ENCODE results near the gene PRDX5. TPM values are rescaled to one million over a fixed set of nuclear protein-coding genes. Genes with fewer than 3 reads are reported as not detected.
A peak's percentile ranks its signal among the peaks of the same experiment; 100 is the strongest.
"Not testable (repeated sequence)": the region's sequence is repeated elsewhere in the genome, so short reads cannot be mapped to it uniquely, and the experiment has no call there.

Gene PRDX5
- total RNA-seq, 6 experiments from 2014 or later: 161 to 207 (median 186) TPM

DNA sequence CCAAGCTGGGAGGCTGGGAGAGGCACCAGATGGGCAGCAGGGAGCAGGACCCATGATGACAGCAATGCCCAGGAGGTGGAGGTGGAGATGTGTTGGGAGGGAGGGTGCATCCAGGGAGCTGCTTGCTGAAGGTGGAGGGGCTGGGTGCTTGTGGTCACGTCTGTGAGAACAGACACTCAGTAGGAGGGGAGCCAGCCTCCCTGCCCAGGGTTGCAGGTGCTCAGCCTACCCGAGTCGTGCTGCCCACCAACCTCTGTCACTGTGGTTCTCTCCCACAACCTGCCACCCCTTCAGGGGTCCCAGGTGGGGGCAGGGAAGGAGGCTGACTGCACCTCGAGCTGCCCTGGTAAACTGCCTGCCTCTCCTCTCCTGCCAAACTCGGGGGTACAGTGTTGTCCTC is 5.5 kb downstream of the PRDX5 start:
- Mint-ChIP-seq H3K27ac (no peak overlapping the region), H3K4me1 (ENCODE audit: low read depth) (peaks cover 15% of the 10 kb centered on the region), H3K36me3 (ENCODE audit: low read depth) (peaks cover 12% of the 10 kb centered on the region), H3K9me3 (no peaks in the 10 kb centered on the region; the same call in 1 of the 2 replicates), H3K4me3 (no peak overlapping the region), H3K27me3 (ENCODE audit: insufficient read depth) (peaks cover 4% of the 10 kb centered on the region)
- TF ChIP-seq, protein P1, sequence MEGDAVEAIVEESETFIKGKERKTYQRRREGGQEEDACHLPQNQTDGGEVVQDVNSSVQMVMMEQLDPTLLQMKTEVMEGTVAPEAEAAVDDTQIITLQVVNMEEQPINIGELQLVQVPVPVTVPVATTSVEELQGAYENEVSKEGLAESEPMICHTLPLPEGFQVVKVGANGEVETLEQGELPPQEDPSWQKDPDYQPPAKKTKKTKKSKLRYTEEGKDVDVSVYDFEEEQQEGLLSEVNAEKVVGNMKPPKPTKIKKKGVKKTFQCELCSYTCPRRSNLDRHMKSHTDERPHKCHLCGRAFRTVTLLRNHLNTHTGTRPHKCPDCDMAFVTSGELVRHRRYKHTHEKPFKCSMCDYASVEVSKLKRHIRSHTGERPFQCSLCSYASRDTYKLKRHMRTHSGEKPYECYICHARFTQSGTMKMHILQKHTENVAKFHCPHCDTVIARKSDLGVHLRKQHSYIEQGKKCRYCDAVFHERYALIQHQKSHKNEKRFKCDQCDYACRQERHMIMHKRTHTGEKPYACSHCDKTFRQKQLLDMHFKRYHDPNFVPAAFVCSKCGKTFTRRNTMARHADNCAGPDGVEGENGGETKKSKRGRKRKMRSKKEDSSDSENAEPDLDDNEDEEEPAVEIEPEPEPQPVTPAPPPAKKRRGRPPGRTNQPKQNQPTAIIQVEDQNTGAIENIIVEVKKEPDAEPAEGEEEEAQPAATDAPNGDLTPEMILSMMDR (IDR thresholded peaks at IDR 0.05): no peak
- DNase-seq: no peak

DNA sequence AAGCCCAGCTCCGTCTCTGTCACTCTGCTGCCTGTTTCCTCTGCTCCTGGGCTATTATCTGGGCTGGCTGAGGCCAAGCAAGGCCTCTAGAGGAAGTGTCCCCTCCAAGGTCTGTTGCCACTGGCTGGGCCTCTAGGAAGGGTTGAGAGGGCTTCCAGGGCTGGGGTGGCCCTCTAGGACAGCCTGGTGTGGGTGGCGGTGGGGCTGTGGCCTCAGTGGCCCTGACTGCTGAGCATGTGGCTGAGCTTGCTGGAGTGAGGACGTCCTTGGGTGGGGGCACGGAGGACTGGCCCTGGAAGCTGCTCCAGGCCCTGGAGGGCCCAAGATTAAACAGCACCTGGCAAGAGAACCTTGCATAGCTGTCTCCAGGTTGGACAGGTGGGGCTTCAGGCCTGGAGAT is 6.1 kb downstream of the PRDX5 start:
- H3K9me3 Mint-ChIP-seq; H3K27ac Mint-ChIP-seq; H3K4me3 Mint-ChIP-seq; H3K27me3 Mint-ChIP-seq (ENCODE audit: insufficient read depth); DNase-seq: not testable (repeated sequence)
- Mint-ChIP-seq H3K36me3 (ENCODE audit: low read depth) (peaks cover 12% of the 10 kb centered on the region), H3K4me1 (ENCODE audit: low read depth) (peaks cover 12% of the 10 kb centered on the region)

DNA sequence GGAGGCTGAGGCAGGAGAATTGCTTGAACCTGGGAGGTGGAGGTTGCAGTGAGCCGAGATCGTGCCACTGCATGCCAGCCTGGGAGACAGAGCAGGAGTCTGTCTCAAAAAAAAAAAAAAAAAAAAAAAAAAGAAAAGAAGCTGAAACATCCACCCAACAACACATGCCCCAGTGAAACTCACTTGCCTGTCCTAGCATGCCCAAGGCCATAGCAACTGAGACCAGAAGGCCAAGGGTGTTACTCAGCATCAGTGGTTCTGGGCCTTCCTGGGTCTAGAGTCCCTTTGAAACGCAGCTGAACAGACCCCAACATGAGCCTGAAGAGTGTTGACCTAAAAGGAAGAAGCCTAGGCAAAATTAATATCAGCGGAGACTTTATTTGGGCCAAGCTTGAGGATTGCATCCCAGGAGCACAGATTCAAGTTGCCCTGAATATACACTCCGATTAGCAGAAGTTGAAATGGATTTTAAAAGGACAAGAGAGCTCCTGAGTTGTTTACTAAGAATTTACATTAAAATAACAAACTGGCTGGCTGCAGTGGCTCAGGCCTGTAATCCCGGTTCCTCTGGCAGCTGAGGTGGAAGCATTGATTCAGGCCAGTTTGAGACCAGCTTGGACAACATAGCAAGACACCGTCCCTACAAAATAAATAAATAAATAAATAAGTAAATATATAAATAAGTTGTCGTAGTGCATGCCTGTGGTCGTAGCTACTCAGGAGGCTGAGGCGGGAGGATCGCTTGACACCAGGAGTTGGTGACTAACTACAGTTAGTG is 7.0 kb downstream of the PRDX5 start:
- DNase-seq: no peak
- peaks cover 6% of the 10 kb centered on the region for H3K4me1 Mint-ChIP-seq (ENCODE audit: low read depth)

DNA sequence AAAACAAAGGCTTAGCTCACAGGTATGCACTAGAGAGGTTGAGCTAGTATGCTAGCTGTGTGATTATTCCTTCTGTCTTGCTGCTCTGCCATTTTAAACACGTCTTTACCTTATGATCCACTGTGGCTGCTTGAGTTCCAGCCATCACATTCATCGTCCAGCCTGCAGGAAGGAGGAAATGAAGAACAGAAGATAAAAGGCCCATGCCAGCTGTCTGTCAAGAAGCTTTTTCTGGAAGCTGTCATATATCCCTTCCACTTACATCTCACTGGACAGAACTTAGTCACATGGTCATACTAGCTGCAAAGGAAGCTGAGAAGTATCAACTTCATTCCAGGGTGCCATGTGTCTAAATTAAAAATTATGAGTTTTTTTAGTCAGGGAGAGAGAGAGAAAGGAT is 9.5 kb downstream of the PRDX5 start:
- H3K27ac Mint-ChIP-seq: no peak overlapping the region
- H3K4me3 Mint-ChIP-seq: no peak overlapping the region
- DNase-seq: no peak
- TF ChIP-seq, protein P1 (IDR thresholded peaks at IDR 0.05): no peak
- H3K27me3 Mint-ChIP-seq (ENCODE audit: insufficient read depth): peaks cover 6% of the 10 kb centered on the region
- H3K9me3 Mint-ChIP-seq: no peaks in the 10 kb centered on the region; the same call in 1 of the 2 replicates
- no peaks in the 10 kb centered on the region for H3K36me3 Mint-ChIP-seq (ENCODE audit: low read depth)
- peaks cover 10% of the 10 kb centered on the region for H3K4me1 Mint-ChIP-seq (ENCODE audit: low read depth)

More for the DNA sequence above, 7.0 kb downstream of the PRDX5 start:
- Mint-ChIP-seq H3K4me3 (no peak overlapping the region), H3K9me3 (no peaks in the 10 kb centered on the region; the same call in 1 of the 2 replicates), H3K27ac (peak overlapping the region; percentile 61), H3K36me3 (ENCODE audit: low read depth) (peaks cover 12% of the 10 kb centered on the region), H3K27me3 (ENCODE audit: insufficient read depth) (peaks cover 6% of the 10 kb centered on the region)
- TF ChIP-seq, protein P1 (IDR thresholded peaks at IDR 0.05): no peak

DNA sequence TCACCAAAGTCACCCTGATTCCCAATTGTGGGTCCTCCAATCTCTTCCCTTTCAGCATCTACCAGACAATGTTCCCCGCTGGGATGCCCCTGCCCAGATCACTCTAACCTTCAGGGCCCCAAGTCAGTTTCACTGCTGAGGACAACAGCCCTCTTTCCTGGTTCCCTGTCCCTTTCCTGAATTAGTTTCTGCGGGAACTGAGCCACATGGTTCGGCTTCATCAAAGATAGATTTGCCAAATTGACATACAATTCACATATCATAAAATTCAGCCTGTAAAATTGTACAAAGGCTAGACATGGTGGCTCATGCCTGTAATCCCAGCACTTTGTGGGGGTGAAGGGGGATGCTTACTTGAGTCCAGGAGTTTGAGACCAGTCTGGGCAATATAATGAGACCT is 10.1 kb downstream of the PRDX5 start:
- peaks cover 6% of the 10 kb centered on the region for H3K27me3 Mint-ChIP-seq (ENCODE audit: insufficient read depth)

DNA sequence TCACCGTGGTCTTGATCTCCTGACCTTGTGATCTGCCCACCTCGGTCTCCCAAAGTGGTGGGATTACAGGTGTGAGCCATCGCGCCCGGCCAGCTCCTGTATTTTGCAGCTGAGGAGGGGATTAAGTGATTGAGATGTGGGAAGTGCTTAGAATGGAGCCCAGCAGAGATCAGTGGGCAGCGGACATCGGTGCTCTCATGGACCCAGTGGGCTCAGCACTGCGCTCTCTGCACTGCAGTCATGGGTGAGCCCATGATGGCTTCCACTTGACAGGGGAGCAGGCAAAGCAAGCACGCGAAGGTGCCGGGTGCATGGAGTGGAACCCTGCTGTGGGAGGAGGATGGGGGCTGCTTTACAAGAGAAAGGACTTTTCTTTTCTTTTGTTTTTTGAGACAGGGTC is 13.0 kb downstream of the PRDX5 start:
- DNase-seq: no peak
- no peaks in the 10 kb centered on the region for H3K36me3 Mint-ChIP-seq (ENCODE audit: low read depth)
- no peak overlapping the region for H3K27ac Mint-ChIP-seq
- TF ChIP-seq, protein P1 (IDR thresholded peaks at IDR 0.05): no peak
- no peak overlapping the region for H3K4me3 Mint-ChIP-seq
- no peaks in the 10 kb centered on the region; the same call in 1 of the 2 replicates for H3K9me3 Mint-ChIP-seq
- peaks cover 6% of the 10 kb centered on the region for H3K27me3 Mint-ChIP-seq (ENCODE audit: insufficient read depth)
- peaks cover 22% of the 10 kb centered on the region for H3K4me1 Mint-ChIP-seq (ENCODE audit: low read depth)

More for the DNA sequence above, 10.1 kb downstream of the PRDX5 start:
- no peak for DNase-seq
- Mint-ChIP-seq H3K9me3 (no peaks in the 10 kb centered on the region; the same call in 1 of the 2 replicates), H3K27ac (no peak overlapping the region), H3K4me3 (no peak overlapping the region), H3K4me1 (ENCODE audit: low read depth) (peaks cover 10% of the 10 kb centered on the region), H3K36me3 (ENCODE audit: low read depth) (no peaks in the 10 kb centered on the region)
- TF ChIP-seq, protein P1 (IDR thresholded peaks at IDR 0.05): no peak
